Eye (tissue), 1 donor: Measurements from ENCODE around the gene TTC38.
"Not testable (repeated sequence)": the region's sequence is repeated elsewhere in the genome, so short reads cannot be mapped to it uniquely, and the experiment has no call there.

Experiments used
- DNase-seq: peaks from one replicate; pipeline ENCODE4 v3.0.0-alpha.2; 2015

The TTC38 gene

GRCh38 chr22:46297151-46297812 lies 29.5 kb downstream of the TTC38 start:
- no peak for DNase-seq

DNA sequence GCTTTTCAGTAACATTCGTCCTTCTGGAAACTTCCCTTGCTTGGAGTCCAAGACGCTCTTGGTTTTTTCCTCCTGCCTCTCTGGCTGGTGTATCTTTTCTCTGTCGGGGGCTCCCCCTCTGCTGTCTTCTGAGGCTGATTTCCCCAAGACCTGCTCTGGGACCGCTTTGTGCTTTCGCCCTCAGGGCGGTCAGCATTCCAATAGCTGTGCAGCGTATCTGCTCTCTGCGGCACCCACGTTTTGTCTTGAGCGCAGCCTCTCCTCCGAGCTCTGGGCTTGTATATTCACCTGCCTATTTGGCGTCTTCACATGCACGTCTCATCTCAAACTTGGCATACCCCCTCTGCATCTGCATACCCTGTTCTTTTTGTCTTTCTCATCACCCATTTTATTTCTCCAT lies 31.3 kb downstream of the TTC38 start:
- DNase-seq, result no peak

GRCh38 chr22:46300491-46300890 lies 32.7 kb downstream of the TTC38 start:
- DNase-seq, result no peak

DNA sequence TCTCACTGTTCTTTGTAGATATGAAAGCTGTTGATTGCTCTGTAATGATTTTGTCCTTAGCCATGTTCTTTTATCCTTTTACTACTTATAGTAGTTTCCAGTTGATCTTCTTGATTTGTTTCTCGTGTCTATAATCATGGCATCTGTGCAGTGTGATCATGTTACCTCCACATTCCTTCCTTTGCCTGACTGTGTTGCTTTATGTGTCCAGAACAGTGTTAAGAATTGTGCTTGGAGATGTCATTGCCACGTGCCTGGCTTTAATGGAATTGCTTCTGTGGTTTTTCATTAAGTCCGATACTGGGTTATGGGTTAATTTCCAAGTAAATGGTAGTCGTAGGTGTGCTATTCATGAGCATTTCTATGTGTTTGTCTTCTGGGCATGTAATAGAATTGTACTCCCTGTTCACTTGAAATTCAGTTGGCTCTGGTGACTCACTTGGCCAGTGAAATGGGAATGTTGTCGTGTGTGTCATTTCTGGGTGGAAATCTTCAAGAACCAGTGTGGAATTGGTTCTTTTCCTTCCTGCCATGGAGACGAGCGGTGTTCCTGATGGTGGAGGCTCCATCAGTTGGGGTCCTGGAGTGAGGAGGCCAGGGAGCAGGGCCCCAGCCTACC lies 35.6 kb downstream of the TTC38 start:
- DNase-seq, result no peak

DNA sequence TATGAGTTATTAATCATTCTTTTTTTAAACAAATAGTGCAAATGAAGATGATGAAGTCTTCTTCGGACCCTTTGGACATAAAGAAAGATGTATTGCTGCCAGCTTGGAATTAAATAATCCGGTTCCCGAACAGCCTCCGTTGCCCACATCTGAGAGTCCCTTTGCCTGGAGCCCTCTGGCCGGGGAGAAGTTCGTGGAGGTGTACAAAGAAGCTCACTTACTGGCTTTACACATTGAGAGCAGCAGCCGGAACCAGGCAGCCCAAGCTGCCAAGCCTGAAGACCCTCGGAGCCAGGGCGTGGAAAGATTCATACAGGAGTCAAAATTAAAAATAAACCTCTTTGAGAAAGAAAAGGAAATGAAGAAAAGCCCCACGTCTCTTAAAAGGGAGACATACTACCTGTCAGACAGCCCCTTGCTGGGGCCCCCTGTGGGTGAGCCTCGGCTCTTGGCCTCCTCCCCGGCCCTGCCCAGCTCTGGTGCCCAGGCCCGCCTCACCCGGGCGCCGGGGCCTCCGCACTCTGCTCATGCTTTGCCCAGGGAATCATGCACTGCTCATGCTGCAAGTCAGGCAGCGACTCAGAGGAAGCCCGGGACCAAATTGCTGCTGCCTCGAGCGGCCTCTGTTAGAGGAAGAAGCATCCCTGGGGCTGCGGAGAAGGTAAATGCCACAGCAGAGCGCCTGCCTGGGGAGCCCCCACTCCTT lies 40.6 kb downstream of the TTC38 start:
- no peak for DNase-seq

DNA sequence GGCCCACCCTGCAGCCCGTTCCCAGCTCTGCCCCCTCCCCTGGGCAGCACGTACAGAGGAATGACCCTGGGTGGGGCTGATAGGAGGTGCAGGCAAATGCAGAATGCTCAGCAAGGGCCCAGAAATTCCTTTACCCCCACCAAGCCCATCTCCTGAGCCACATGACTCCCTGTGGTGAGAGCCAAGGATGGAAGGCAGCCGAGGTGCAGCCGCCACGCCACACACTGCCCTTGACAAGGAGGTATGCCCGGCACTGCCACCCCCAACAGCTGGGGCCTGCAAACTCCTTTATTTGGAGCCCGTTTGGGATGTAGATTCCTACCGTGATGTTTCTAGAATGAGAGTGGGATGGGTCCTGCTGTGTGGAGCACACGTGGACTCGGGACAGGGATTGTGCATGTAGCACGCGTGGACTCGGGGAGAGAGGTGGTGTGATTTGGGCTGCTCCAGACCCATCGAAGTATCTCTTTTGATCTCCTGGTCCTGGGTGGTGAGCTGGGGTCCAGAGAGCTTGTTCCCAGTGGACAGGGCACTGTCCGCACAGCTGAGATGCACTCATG lies 41.8 kb downstream of the TTC38 start:
- DNase-seq, result no peak

- DNase-seq, result no peak
These were observed 44.2 kb downstream of the TTC38 start for GRCh38 chr22:46312056-46312455.

GRCh38 chr22:46312848-46313247 lies 45.0 kb downstream of the TTC38 start:
- not testable (repeated sequence) for DNase-seq

GRCh38 chr22:46315976-46316375 lies 48.2 kb downstream of the TTC38 start:
- DNase-seq, result no peak

DNA sequence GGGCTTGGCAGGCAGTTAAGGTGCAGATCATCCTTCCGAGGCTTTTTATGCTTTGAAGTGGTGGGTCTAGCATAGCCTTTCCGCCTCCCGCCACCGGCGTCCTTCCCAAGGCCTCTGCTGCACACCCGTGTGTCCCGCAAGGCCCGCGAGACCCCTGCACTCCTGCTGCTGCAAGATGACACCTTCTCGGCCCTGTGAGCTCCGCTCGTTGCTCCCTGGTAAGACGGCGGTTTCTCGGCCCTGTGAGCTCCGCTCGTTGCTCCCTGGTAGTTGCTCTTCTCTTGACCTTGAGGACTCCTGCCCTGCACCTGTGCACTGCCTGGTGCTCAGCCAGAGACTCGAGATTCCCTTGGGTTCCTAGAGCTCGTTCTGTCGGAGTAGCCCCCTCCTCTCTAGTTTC lies 49.8 kb downstream of the TTC38 start:
- DNase-seq, result no peak

DNA sequence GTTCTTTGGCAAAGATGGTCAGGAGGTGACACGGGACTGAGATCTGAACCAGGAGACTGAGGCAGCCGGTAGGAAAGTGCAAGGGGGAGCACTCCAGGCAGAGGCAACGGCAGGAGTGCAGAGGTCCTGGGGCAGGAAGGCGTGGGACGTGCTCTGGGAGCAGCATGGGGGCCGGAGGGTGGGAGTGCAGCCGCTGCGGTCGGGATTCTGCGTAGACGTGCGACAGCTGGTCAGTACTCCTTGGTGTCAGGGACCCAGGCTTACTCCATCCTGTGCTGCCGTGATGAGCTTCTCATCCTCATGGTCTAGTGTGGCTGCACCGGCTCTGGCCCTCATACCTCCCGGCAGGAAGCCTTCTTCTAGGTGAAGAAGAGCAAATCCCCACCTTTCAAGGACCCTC lies 50.8 kb downstream of the TTC38 start:
- DNase-seq, result no peak

DNA sequence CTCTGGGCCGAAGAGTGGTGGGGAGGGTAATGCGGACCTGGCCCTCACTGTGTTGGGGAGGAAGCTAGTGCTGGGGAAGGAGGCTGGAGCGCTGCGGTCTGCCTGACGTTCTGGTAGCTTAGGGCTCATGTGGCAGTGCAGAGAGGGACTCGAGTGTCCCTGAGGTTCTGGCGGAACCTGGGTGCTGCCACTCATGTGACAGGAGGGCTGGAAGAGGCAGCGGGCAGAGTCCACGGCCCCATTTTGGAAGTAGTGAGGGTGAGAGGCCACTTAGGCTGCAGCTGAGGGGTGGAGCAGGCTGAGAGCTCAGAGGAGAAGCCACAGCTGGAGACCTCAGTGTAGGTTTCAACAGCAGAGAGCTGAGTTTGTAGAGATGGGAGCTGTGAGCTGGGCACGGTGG lies 51.5 kb downstream of the TTC38 start:
- DNase-seq, result no peak

GRCh38 chr22:46320166-46320710 lies 52.4 kb downstream of the TTC38 start:
- no peak for DNase-seq

DNA sequence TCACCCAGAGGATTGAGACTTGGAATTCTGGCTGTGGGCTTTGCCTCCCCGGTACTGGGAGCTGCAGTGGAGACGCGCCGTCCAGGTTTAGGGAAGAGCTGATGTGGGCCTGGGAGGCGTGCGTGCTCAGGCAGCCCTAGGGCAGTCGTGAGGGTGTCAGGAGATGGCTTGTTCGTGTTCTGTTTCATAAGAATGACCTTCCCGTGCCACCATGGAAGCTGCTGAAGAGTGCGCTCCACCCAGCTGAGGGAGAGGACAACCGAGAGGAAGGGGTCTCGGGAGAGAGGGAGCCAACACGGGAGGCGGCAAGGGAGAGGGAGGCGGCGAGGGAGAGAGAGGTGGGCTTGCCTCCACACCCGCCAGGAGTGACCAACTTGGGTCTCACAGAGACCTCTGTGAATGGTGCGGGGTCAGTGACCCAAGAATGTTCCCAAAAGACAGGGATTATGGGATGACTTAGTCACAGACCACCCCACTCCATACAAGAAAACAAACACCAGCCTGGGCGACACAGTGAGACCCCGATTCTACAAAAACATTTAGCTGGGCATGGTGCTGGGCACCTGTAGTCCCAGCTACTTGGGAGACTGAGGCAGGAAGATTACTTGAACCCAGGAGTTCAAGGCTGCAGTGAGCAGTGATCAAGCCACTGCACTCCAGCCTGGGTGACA lies 53.0 kb downstream of the TTC38 start:
- no peak for DNase-seq

DNA sequence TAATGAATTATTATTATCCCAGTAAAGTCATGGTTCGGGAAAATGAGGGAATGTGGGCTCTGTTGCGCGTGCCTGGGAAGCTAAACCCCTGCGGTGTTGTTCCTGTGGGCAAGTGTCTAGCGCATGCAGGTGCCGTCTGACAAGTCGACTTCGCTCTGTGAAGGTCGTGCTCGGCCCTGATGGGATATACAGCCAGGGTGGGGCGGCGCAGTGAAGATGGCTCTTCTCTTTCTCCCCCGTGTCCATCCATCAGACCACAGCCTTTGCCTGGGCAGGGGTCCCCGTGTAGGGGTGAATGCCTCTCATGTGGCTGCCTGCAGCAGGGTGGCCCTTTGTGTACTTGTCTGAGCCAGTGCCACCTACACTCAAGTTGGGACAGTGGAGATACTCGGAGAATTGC lies 54.9 kb downstream of the TTC38 start:
- DNase-seq, result no peak

GRCh38 chr22:46323162-46323561 lies 55.4 kb downstream of the TTC38 start:
- DNase-seq, result no peak

- no peak for DNase-seq
These were observed 58.4 kb downstream of the TTC38 start for GRCh38 chr22:46326066-46326680.

GRCh38 chr22:46327691-46328465 lies 60.1 kb downstream of the TTC38 start:
- DNase-seq, result no peak

GRCh38 chr22:46328797-46329196 lies 61.0 kb downstream of the TTC38 start:
- no peak for DNase-seq

- no peak for DNase-seq
These were observed 61.8 kb downstream of the TTC38 start for GRCh38 chr22:46329616-46330015.

DNA sequence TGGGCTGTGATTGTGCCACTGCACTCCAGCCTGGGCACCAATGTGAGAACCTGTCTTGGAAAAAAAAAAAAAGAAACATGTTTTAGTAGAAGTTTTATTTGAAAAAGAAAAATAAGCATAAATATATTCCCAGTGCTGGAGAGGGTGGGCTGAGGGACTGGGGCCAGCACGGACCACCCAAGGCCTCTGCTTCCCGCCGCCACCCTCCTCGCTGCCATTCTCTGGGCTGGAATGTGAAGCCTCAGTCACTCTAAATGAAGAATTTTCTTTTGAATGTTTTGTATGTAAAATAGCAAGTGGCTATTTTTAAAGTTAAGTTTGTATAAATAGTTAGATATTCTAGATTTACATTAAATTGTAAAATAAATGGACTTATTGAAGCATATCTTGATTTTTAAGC lies 62.6 kb downstream of the TTC38 start:
- no peak for DNase-seq

GRCh38 chr22:46331496-46331895 lies 63.7 kb downstream of the TTC38 start:
- no peak for DNase-seq
